Measurements from ENCODE around the gene ZNF841. TPM values are rescaled to one million over a fixed set of nuclear protein-coding genes. Genes with fewer than 3 reads are reported as not detected.

ZNF841 gene
- total and polyA plus RNA-seq, 9 of the 15 experiments (the other 6 are each of a cell fraction or from before 2014, with no cell fraction given) = 3.1 to 17.1 (median 11.0) TPM

- TF ChIP-seq ELK3 (CRISPR knock-in tag; IDR thresholded peaks at IDR 0.05) (no peak), CAMTA2 (CRISPR knock-in tag; conservative IDR thresholded peaks at IDR 0.05) (no peak), CBX2 (IDR thresholded peaks at IDR 0.05; ENCODE audit: insufficient read depth, low read length, poor library complexity, severe bottlenecking) (no peak), L3MBTL2 (IDR thresholded peaks at IDR 0.05) (peak; percentile 92), KLF13 (tag; IDR thresholded peaks at IDR 0.05; ENCODE audit: borderline replicate concordance, low read depth) (no peak), GATA2 (CRISPR knock-in tag; IDR thresholded peaks at IDR 0.05) (0 out of 2 replicates have a peak, but pooled peaks have one; percentile 13), PHF21A (IDR thresholded peaks at IDR 0.05; ENCODE audit: borderline replicate concordance, low read depth) (no peak), ZC3H11A (IDR thresholded peaks at IDR 0.05; ENCODE audit: low read depth, low read length) (no peak), CBX3 (IDR thresholded peaks at IDR 0.05; ENCODE audit: borderline replicate concordance in 1 of 2, low read length in 2 of 2) (no peak), ZNF146 (CRISPR knock-in tag; IDR thresholded peaks at IDR 0.05; ENCODE audit: unreplicated experiment) (no peak), TEAD2 (tag; IDR thresholded peaks at IDR 0.05) (no peak), POLR3A (IDR thresholded peaks at IDR 0.05; ENCODE audit: borderline replicate concordance, extremely low read depth, insufficient read depth, insufficient read length) (no peak), TFAM (CRISPR knock-in tag; conservative IDR thresholded peaks at IDR 0.05) (no peak), TRIM28 (IDR thresholded peaks at IDR 0.05) (no peak), KDM1A (IDR thresholded peaks at IDR 0.05) (no peak), CREB1 (IDR thresholded peaks at IDR 0.05) (no peak), CREB1 (CRISPR knock-in tag; IDR thresholded peaks at IDR 0.05) (no peak), DNMT1 (IDR thresholded peaks at IDR 0.05) (no peak), RBFOX2 (IDR thresholded peaks at IDR 0.05; ENCODE audit: low read depth, low read length) (peak; percentile 86), PATZ1 (CRISPR knock-in tag; IDR thresholded peaks at IDR 0.05; ENCODE audit: borderline replicate concordance) (no peak), SMC3 (conservative IDR thresholded peaks at IDR 0.05; ENCODE audit: insufficient read depth, low read depth, low read length) (no peak)
- TF ChIP-seq, protein P1, sequence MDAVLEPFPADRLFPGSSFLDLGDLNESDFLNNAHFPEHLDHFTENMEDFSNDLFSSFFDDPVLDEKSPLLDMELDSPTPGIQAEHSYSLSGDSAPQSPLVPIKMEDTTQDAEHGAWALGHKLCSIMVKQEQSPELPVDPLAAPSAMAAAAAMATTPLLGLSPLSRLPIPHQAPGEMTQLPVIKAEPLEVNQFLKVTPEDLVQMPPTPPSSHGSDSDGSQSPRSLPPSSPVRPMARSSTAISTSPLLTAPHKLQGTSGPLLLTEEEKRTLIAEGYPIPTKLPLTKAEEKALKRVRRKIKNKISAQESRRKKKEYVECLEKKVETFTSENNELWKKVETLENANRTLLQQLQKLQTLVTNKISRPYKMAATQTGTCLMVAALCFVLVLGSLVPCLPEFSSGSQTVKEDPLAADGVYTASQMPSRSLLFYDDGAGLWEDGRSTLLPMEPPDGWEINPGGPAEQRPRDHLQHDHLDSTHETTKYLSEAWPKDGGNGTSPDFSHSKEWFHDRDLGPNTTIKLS (IDR thresholded peaks at IDR 0.05; ENCODE audit: borderline replicate concordance, low read depth) = peak; percentile 96
- TF ChIP-seq, protein P2, sequence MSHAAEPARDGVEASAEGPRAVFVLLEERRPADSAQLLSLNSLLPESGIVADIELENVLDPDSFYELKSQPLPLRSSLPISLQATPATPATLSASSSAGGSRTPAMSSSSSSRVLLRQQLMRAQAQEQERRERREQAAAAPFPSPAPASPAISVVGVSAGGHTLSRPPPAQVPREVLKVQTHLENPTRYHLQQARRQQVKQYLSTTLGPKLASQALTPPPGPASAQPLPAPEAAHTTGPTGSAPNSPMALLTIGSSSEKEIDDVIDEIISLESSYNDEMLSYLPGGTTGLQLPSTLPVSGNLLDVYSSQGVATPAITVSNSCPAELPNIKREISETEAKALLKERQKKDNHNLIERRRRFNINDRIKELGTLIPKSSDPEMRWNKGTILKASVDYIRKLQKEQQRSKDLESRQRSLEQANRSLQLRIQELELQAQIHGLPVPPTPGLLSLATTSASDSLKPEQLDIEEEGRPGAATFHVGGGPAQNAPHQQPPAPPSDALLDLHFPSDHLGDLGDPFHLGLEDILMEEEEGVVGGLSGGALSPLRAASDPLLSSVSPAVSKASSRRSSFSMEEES (CRISPR knock-in tag; IDR thresholded peaks at IDR 0.05) = no peak
Observed at GRCh38 chr19:52095172-52096014, at the start of gene ZNF841 (continued).
